HPDE6-E6E7 (cell line): ENCODE results near the gene MATCAP1.

Experiments
- DNase-seq: peaks from one replicate; pipeline ENCODE4 v3.0.0; 2011; ENCODE audit warnings: missing footprints; ENCODE audit errors: extremely low spot score

The MATCAP1 gene

DNA sequence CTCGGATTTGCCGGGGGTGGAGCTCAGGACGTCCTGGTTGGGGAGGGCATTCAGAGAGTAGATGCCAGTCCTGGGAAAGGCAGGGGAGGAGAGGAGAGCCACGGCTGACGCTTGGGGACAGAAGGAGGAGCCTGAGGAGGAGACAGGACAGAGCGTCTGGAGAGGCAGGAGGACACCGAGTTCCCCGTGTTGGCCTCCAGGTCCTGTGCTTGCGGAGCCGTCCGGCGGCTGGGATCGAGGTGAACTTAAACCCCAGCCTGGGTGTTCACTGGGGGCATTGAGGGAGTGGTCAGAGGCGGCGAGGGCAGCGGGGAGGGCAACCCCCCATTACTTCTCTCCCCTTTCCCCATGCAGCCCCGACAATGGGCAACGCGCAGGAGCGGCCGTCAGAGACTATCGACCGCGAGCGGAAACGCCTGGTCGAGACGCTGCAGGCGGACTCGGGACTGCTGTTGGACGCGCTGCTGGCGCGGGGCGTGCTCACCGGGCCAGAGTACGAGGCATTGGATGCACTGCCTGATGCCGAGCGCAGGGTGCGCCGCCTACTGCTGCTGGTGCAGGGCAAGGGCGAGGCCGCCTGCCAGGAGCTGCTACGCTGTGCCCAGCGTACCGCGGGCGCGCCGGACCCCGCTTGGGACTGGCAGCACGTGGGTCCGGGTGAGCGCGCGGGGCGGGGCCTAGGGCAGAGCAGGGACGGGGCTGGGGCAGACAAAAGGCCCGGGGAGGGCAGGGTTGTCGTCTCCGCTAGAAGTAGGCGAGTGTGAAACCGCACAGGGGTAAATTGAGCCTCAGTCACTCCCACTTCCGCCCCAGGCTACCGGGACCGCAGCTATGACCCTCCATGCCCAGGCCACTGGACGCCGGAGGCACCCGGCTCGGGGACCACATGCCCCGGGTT, 9.7 kb downstream of the MATCAP1 start:
- DNase-seq, result peak; percentile 92

DNA sequence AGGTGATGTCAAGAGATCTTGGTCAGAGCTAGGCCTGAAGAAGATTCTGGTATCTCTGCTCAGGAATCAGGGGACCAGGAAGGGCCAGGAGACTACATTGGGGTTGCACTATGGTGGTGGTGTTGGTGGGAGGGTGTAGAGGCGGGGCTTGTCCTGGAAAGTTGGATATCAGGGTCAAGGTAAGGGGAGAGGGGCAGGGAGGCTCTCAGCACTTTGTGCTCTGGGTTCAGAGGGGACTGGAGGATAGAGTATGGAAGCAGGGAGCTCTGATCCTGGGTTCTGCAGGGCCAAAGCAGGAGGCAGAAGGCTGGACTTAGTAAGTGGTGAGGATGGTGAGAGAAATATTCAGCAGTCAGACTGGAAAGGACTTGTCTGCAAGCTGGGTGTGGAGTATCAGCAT, 10.4 kb downstream of the MATCAP1 start:
- no peak for DNase-seq

DNA sequence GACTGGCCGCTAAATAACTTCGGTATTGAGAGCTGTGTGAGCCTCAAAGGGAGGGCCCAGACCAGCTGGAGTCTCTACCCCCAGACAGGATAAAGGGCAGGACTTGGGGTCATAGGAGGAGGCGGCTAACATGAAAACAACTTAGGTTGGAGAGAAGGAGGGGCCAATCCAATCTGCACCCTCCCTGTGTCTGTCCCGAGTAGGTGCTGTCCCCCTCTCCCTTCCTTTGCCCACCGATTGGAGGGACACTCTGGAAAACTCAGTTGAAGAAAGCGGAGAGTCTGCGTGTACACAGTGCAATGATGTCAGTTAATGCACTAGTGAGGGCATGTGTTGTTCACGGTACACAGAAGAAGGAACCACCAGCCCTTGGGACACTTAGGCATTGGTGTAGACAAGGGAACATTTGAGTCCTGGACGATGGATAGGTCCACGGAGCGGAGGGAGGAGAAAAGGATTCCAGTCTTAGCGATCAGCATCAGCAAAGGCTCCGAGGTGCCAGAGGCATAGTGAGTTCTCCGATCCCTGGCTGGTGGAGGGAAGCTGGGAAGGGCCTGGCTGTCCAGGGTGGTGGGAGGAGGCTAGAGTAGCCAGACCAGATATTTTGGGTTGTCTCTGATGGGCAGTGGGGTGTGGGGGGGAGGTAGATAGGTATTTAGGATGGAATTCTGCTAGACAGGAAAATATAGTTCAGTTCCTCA, 12.7 kb downstream of the MATCAP1 start:
- DNase-seq, result no peak

DNA sequence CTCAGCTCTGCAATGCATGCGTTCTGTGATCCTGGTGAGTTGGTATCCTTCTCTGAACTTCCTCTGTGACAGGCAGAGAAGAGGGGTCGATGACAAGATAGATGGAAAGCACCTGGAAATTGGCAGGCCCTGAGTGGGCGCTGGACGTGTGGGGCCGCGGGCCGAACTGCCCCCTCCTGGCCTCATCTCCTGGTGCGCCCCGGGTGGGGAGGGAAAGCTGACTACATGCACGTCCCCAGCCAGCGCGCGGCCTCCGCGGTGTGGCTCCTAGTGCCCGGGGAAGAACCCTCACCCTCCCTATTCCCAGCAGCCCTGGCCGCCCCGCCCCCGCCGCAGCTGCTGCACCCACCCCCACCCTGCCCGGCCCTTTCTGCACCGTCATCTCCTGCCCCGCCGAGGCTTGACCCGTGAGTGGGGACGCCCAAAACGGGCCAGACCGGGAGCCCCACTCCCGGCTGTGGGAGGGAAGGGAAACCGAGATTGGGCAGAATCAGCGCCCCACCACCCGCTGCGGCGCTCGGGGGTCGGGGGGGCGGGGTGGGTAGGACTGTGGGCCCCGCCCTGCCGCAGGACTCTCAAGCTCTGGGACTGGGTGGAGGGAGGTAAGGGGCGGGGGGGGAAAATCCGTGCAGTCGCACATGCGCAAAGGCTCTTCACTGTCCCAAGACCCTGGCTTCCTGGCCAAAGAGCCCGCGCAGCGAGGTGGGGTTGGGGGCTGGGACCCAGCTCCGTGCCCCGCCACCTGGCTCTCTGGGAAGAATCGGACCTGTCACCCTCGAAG, 13.4 kb downstream of the MATCAP1 start, which contains the start of gene NOL3:
TSS of gene NOL3 (plus strand) at position 371 of the 781 bp plus-strand sequence.
- DNase-seq, result peak; percentile 78

DNA sequence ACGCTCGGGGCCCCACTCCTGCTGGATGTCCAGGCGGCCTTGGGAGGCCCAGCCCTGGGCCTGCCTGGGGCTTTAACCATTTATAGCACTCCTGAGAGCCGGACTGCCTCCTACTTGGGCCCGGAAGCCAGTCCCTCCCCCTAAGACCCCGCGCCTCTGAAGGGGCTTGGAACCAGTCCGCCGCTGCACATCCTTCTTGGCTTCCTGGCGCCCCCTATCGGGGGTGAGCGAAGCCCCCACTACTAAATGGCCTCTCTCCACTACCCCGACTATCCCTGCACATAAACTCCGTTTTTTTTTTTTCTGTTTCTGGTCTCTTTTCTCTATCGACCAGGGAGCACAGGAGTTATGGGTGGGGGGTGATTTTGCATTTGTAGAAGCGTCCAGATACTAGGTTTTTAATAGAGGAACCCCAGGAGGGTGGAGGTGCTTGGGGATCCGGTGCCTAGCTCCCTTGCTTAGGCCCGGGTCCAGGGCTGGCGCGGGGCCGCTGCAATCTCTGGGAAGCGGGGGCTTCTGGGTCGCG, 14.1 kb downstream of the MATCAP1 start:
- DNase-seq, result no peak

DNA sequence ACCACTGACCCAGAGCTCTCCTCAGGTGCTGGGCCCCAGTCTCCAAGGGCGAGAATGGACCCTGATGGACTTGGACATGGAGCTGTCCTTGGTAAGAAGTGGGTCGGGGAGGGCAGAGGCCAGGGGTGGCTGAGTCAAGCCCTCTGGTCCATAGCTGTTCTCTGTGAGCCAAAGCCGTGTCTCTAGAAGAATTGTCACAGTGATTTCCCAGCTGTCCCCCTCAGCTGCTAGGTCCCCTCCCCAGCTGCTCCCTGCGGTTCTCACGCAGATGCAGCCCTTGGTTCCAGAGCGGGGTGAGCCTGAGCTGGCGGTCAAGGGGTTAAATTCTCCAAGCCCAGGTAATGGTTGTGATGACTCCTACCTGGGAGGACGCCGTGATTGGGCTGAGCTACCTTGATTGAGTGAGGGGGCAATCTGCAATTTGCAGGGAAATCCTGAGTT, 14.7 kb downstream of the MATCAP1 start:
- DNase-seq, result no peak

DNA sequence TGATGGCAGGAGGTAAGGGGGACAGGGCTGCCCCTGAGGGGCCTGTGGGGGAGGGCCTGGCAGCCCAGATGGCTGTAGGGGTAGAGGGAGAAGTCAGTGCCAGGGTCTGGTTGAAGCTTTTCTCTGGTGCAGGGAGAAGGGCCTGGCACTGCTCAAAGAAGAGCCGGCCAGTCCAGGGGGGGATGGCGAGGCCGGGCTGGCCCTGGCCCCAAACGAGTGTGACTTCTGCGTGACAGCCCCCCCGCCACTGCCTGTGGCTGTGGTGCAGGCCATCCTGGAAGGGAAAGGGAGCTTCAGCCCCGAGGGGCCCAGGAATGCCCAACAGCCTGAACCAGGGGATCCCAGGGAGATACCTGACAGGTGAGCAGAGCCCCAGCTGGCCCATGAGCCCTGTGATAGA, 16.2 kb downstream of the MATCAP1 start:
- no peak for DNase-seq

DNA sequence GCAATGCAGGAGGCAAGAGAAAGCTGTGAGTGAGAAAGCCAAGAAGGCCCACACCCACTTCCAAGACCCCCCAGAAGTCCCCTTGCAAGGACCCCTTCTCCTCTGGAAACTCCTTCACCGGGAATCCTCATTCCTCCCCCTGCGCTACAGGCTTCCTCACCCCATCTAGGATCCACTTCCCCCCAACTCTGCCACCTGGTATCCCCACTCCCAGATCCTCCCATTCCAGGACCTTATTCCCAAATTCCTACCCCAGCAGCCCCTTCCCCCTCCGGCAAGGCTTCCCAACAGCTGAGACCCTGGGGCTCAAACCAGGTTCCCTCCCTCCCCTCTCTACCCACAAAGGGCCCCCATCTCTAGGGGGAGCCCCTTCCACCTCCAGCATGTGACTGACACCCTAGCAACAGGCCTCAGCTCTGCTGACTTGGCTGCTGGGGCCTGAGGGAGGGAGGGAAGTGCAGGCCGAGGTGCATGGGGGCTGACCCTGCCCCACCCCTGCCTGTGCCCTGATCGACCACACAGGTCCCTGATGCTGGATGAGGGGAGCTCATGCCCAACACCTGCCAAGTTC, 17.1 kb downstream of the MATCAP1 start:
- no peak for DNase-seq

DNA sequence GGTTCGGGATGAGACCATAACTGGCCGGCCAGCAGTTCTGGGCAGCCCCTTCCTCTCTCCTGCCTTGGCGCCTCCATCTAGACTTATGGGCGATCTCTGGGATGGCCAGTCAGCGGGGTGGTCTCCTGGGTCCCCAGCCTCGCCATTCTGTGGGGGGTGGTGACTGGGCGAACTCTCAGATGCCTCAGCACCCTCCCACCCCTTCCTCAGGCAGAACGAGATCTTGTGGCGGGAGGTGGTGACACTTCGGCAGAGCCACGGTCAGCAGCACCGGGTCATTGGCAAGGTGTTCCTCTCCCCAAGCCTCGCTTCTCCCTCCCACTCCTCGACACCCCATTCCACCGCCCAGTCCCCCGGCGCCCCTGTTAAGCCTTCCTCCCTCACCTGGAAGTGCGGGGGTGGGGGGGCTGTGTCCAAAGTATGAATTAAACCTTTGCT, 17.6 kb downstream of the MATCAP1 start:
- no peak for DNase-seq

DNA sequence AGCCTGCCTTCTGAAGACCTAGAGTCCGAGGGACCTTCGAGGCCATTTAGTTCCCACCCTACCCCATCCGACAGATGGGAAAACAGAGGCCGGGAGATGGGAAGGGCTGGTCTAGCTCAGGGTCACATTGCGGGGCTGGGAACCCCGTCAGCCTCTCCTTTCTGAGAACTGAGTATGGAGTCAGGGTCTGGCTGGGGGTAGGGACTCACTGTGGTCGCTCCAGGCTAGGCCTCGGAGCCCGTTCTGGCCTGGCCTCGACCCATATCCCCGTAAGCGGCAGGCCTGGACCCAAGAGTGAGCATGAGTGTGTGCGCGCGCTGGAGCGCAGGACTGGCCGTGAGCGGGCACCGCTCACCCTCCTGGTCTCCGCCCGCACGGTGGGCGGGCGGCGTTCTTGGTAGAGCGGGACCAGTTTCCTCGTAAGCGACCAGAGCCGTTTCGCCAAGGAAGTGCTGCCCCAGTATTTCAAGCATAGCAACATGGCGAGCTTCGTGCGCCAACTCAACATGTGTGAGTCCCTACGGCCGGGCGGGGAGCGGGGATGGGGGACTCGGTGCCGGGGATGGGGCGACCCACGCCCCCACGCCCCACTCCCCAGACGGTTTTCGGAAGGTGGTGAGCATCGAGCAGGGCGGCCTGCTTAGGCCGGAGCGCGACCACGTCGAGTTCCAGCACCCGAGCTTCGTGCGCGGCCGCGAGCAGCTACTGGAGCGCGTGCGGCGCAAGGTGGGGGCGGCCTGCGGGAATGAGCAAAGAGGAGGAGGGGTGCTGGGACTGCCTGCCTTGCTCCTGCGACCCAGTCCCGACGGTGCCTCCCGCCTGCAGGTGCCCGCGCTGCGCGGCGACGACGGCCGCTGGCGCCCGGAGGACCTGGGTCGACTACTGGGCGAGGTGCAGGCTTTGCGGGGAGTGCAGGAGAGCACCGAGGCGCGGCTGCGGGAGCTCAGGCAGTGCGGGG, 18.4 kb downstream of the MATCAP1 start:
- DNase-seq, result no peak

DNA sequence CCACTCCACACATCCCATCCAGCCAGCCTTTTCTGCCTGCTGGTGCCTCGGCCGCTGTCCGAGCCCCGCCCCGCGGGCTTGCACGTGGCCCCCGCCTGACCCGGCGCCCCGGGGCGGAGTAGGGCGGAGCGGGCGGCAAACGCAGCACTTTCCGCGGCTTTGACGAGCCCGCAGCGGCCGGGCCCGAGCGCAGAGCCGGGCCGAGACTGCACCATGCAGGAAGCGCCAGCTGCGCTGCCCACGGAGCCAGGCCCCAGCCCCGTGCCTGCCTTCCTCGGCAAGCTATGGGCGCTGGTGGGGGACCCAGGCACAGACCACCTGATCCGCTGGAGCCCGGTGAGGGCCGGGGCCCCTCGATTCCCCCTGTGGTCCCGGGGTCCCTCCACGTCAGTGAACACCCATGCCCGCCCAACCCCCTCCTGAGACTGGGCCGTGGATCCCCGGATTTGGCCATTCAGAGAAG, 19.1 kb downstream of the MATCAP1 start, which contains the start of gene HSF4:
TSS of gene HSF4 (plus strand) at position 147 of the 463 bp plus-strand sequence. CDS start at position 214, 67 bp downstream.
- DNase-seq, result no peak

DNA sequence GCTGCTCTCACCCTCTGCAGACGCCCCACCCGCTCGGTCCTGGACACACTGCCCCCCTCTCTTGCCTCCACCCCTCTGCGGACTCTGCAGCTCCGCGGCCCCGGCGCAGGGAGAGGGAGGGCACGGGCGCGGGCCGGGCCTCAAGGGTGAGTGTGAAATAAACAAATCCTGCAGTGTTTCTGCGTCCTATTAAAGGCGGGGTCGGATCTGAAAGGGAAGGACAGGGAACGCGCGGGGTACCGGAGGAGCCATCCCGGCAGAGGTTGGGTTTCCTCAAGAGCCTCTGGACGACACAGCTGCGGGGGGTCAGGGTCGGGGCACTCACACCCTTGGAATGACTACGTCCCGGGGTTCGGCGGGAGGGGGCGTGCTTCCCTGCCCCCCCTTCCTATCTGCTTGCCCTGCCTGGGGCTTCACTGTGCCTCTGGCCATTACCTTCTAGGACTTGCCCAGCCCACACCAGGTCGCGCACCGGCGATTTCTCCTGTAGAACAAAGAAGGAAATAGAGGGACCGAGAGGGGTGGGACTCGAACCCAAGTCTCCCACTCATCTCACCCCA, 19.7 kb downstream of the MATCAP1 start:
- no peak for DNase-seq

DNA sequence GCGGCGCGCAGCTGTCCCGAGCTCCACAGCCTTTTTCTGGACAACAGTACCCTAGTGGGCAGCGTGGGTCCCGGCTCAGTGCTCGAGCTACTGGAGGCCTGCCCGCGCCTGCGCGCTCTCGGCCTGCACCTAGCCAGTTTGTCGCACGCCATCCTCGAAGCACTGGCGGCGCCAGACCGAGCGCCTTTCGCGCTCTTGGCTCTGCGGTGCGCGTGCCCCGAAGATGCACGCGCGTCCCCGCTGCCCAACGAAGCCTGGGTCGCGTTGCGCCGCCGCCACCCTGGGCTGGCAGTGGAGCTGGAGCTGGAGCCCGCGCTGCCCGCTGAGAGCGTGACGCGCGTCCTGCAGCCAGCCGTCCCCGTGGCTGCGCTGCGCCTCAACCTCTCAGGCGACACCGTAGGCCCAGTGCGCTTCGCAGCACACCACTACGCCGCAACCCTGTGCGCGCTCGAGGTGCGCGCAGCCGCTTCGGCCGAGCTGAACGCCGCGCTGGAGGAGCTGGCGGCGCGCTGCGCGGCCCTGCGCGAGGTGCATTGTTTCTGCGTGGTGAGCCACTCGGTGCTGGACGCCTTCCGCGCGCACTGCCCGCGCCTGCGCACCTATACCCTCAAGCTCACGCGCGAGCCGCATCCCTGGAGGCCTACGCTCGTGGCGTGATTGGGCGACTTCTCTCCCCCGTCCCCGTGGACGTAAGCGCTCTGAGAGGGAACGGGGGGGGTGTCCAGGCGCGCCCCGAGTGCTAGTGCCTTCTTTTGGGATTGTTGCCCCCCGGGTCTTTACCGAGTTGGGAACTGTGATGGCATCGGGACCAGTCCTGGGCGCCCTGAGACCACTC, 20.4 kb downstream of the MATCAP1 start:
- no peak for DNase-seq

DNA sequence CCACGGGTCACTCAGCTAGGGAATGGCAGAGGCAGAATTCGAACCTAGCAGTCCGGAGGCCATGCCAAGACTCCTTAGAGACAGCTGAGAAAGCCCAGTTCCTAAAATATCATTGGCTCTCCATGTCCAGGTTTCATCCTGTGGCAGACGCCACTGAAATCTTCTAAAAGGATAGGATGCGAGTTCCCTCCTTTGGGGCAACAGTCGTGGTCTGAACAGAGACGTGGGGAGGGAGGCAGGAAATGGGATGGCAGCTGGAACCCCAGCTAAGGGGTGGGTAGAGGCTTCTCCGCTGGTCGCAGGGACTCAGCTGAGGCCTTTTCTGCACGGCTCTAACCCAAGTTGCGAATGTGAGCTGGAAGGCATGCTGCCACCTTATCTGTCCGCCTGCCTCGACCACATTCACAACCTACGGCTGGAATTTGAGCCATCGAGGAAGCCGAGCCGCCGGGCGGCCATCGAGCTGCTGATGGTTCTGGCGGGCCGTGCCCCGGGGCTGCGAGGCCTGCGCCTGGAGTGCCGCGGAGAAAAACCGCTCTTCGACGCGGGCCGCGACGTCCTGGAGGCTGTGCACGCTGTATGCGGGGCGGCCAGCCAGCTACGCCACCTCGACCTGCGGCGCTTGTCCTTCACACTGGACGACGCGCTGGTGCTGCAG, 21.1 kb downstream of the MATCAP1 start:
- DNase-seq, result no peak

DNA sequence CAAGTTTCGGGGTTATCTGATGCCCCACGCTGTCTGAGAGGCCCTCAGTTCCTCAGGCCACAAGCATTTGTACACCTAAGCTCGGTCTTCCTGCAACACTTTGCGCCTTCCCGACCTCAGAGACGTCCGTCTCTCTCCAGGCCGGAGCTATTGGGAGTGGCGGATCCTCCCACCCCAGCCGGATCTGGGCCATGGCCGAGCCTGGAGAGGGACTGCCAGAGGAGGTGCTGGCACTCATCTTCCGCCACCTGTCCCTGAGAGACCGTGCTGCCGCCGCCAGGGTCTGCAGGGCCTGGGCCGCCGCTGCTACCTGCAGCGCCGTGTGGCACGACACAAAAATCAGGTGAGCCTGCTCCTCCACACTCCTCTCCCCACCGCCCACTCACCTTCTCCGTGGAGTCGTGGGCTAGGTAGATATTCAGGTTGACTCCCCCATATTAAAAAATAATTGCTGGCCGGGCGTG, 22.1 kb downstream of the MATCAP1 start:
- no peak for DNase-seq

DNA sequence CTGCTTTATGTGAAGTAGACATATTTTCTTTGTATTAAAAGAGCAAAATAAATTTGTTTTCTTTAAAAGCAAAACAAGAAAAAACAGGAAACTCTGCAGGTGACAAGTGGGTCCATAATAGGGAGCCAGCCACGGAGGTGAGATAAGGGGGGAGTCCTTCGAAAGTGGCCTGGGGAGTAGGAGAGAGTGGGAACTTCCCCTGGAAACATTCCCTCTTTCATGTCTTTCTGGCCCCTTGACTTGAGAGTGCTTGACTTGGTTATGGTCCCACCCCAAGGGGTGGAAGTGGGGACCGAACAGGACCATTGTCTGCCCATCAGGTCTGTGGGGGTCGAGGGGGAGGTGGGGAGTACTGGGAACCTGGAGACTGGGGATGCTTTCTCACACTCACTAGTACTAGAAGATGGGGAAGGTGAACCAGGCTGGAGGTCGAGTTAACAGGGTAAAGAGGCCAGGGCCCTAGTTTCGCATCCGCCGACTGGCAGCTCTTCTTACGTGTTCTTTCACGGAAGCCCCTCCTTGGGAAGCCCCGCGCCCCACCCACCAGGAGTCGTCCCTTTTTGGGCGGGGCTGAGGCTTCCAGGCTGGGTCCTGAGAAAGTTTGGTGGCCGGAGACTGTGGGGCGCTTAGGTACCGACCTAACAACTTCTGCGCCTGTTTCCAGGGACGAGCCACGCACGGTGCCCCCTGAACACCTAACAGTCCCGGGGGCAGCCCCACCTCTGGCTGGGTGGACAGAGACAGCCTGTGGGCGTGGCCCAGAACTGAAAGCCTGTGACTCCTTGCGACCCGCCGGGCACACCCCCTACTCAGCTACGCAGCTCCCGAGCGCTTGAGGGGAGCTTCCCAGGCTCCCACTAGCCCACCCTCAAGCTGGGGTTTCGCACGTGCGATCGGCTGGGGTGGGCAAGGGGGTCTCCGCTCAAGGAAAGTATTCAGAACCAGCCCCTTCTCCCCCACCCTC, 24.8 kb downstream of the MATCAP1 start:
- DNase-seq, result no peak
